ENCODE results near the gene GSTM3. TPM values are rescaled to one million over a fixed set of nuclear protein-coding genes. Genes with fewer than 3 reads are reported as not detected.

The GSTM3 gene
- total and polyA plus RNA-seq, 8 donors: 32.2 to 350 (median 113) TPM

- H3K9me3 ChIP-seq: no peaks in the 10 kb centered on the region
- 80 to 90% (median 82%) methylated on average over 9 to 14 of the region's 14 CpGs for WGBS, 5 donors
- H3K36me3 ChIP-seq: peaks cover 0 to 45% (median 13%) of the 10 kb centered on the region in 4 donors
- H3K27me3 ChIP-seq: no peaks in the 10 kb centered on the region
- peak overlapping the region in 1 of 5 donors; percentile 7 for H3K27ac ChIP-seq
- intact Hi-C loops (cut with DNase I; ENCODE audit: low total_unique reads): no loop called here
- TF ChIP-seq CTCF (IDR thresholded peaks at IDR 0.05) (no peak), POLR2A (IDR thresholded peaks at IDR 0.05) (no peak)
- H3K4me3 ChIP-seq: peak overlapping the region in 2 of 4 donors; percentile 33 to 45
- H3K4me1 ChIP-seq: peaks cover 16 to 51% (median 31%) of the 10 kb centered on the region in 4 donors
- peak; percentile 22 to 63 for DNase-seq
Measured at GRCh38 chr1:109761227-109762038, 20.6 kb upstream of the GSTM3 start.

GRCh38 chr1:109760581-109761226, 19.9 kb upstream of the GSTM3 start:
- H3K4me3 ChIP-seq: peak overlapping the region in 1 of 4 donors; percentile 45
- peaks cover 16 to 43% (median 29%) of the 10 kb centered on the region in 4 donors for H3K4me1 ChIP-seq
- no peaks in the 10 kb centered on the region for H3K9me3 ChIP-seq
- peaks cover 0 to 49% (median 13%) of the 10 kb centered on the region in 4 donors for H3K36me3 ChIP-seq
- WGBS, 5 donors: 80 to 90% (median 85%) methylated on average over 6 to 7 of the region's 7 CpGs
- TF ChIP-seq POLR2AphosphoS5 (IDR thresholded peaks at IDR 0.05) (no peak), CTCF (IDR thresholded peaks at IDR 0.05) (no peak), POLR2A (IDR thresholded peaks at IDR 0.05) (no peak), EP300 (IDR thresholded peaks at IDR 0.05) (no peak)
- DNase-seq: peak in 1 of 2 donors; percentile 19
- intact Hi-C loops (cut with DNase I; ENCODE audit: low total_unique reads): no loop called here
- no peak overlapping the region for H3K27ac ChIP-seq
- no peaks in the 10 kb centered on the region for H3K27me3 ChIP-seq

GRCh38 chr1:109759513-109760334, 18.9 kb upstream of the GSTM3 start:
- 81 to 93% (median 87%) methylated on average over 10 to 11 of the region's 11 CpGs for WGBS, 5 donors
- H3K27me3 ChIP-seq: no peaks in the 10 kb centered on the region
- TF ChIP-seq EP300 (IDR thresholded peaks at IDR 0.05) (no peak), POLR2A (IDR thresholded peaks at IDR 0.05) (no peak), CTCF (IDR thresholded peaks at IDR 0.05) (no peak), POLR2AphosphoS5 (IDR thresholded peaks at IDR 0.05) (no peak)
- no peak overlapping the region for H3K4me3 ChIP-seq
- no peaks in the 10 kb centered on the region for H3K9me3 ChIP-seq
- DNase-seq: peak in 1 of 2 donors; percentile 20
- H3K27ac ChIP-seq: no peak overlapping the region
- intact Hi-C loops (cut with DNase I; ENCODE audit: low total_unique reads): no loop called here
- H3K36me3 ChIP-seq: peaks cover 0 to 53% (median 13%) of the 10 kb centered on the region in 4 donors
- peaks cover 16 to 34% (median 28%) of the 10 kb centered on the region in 4 donors for H3K4me1 ChIP-seq

All from stomach (tissue), 9 donors.